HepG2 (cell line): ENCODE data around the gene TANC1.

Experiments
- ATF7 ChIP-seq, 2 experiments: fragments of 450-650 bp in 1 of 2; sonication (generic) in 1 of 2; formaldehyde crosslinking in 1 of 2; IDR thresholded peaks; 2 replicates each; pipeline versions ENCODE4 v1.4.0 to v1.6.1; 2016 to 2020; ENCODE audit warnings: antibody characterized with exemption in 1 of 2, mild to moderate bottlenecking in 1 of 2, missing genetic modification reagents in 1 of 2
- GLMP ChIP-seq: sonication (generic); formaldehyde crosslinking; IDR thresholded peaks from 2 replicates; pipeline ENCODE4 v1.9.0; 2021; ENCODE audit warnings: missing genetic modification reagents, mild to moderate bottlenecking, borderline replicate concordance
- KDM1A ChIP-seq: IDR thresholded peaks from 2 replicates; pipeline ENCODE4 v1.6.1; 2016; ENCODE audit warnings: missing compliant biosample characterization
- POLR2AphosphoS5 ChIP-seq: IDR thresholded peaks from 2 replicates; pipeline ENCODE4 v1.6.1; 2012; ENCODE audit warnings: low read depth, low read length
- XRCC5 ChIP-seq: fragments of 200-400 bp; formaldehyde crosslinking; optimal IDR thresholded peaks from 2 replicates; pipeline ENCODE3; 2017; ENCODE audit warnings: mild to moderate bottlenecking, low read length
- ZNF567 ChIP-seq: sonication (generic); formaldehyde crosslinking; IDR thresholded peaks from 2 replicates; pipeline ENCODE4 v1.8.1; 2023; ENCODE audit warnings: mild to moderate bottlenecking, missing genetic modification reagents, borderline replicate concordance

- no peak for TF ChIP-seq KDM1A (CRISPR knock-in tag)
- TF ChIP-seq ATF7 (IDR thresholded peaks at IDR 0.05), result no peak
- TF ChIP-seq ATF7 (CRISPR knock-in tag; IDR thresholded peaks at IDR 0.05), result no peak
- TF ChIP-seq XRCC5, result no peak
- TF ChIP-seq POLR2AphosphoS5, result no peak
- TF ChIP-seq ZNF567 (CRISPR knock-in tag), result no peak
- TF ChIP-seq GLMP (CRISPR knock-in tag), result no peak
Measured at GRCh38 chr2:159246325-159246988, 278.0 kb downstream of the TANC1 start.
